DMS53 treated with DMSO at 0.1 percent for 48 hours (cell line): Measurements from ENCODE around the gene UGT1A9.
"Not testable (repeated sequence)": the region's sequence is repeated elsewhere in the genome, so short reads cannot be mapped to it uniquely, and the experiment has no call there.

Experiments
- DNase-seq: peaks from one replicate; lab custom pipeline; 2025; ENCODE audit not compliant: unreplicated experiment; lab: John Stamatoyannopoulos, UW

UGT1A9 gene

GRCh38 chr2:233680361-233681045, 8.8 kb downstream of the UGT1A9 start:
- no peak for DNase-seq

- no peak for DNase-seq
Measured at GRCh38 chr2:233681521-233682099, 9.9 kb downstream of the UGT1A9 start, which contains the start of gene UGT1A7. Gene UGT1A7, plus strand, starts transcription at chr2:233681901. Its CDS starts 37 bp downstream, at chr2:233681938.

DNA sequence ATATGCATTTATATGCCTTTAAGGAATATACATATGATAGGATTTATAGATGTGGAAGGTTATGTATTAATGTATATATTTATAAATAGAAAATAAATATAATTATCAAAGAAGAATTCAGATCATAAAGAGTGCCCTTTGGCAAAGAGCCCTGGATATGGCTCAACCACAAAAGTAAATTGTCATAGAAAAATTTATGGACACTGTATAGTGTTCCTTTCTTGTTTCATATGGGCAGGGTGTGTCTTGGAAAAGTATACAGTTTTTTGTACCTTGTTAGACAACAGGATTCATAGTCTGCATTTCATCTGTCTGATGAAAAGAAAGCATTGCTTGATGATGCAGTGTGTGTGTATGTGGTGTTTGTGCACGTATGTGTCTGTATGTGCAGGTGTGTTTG, 12.9 kb downstream of the UGT1A9 start:
- no peak for DNase-seq

GRCh38 chr2:233686928-233687327, 15.2 kb downstream of the UGT1A9 start:
- no peak for DNase-seq

- peak; percentile 25 for DNase-seq
Measured at GRCh38 chr2:233688341-233688740, 16.6 kb downstream of the UGT1A9 start.

DNA sequence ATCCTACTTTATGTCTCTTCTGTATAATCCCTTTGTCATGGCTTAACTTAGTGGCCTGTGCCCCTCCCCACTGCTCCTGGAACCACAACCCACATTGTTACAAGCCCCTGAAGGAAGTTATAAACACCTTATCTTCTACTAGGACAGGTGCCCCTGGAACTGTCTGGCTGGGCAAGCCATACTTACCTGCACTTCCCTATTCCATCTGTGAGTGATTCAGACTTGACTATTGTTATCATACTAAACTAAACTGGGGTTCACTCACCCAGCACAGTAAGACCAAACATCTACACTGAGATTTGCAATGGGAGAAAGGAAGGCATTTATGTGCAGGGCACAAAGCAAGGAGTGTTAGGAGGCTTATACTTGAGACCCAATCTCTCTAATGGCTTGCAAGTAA, 17.3 kb downstream of the UGT1A9 start:
- DNase-seq = no peak

GRCh38 chr2:233689501-233689900, 17.8 kb downstream of the UGT1A9 start:
- DNase-seq = no peak

- no peak for DNase-seq
Measured at GRCh38 chr2:233690444-233690843, 18.7 kb downstream of the UGT1A9 start.

DNA sequence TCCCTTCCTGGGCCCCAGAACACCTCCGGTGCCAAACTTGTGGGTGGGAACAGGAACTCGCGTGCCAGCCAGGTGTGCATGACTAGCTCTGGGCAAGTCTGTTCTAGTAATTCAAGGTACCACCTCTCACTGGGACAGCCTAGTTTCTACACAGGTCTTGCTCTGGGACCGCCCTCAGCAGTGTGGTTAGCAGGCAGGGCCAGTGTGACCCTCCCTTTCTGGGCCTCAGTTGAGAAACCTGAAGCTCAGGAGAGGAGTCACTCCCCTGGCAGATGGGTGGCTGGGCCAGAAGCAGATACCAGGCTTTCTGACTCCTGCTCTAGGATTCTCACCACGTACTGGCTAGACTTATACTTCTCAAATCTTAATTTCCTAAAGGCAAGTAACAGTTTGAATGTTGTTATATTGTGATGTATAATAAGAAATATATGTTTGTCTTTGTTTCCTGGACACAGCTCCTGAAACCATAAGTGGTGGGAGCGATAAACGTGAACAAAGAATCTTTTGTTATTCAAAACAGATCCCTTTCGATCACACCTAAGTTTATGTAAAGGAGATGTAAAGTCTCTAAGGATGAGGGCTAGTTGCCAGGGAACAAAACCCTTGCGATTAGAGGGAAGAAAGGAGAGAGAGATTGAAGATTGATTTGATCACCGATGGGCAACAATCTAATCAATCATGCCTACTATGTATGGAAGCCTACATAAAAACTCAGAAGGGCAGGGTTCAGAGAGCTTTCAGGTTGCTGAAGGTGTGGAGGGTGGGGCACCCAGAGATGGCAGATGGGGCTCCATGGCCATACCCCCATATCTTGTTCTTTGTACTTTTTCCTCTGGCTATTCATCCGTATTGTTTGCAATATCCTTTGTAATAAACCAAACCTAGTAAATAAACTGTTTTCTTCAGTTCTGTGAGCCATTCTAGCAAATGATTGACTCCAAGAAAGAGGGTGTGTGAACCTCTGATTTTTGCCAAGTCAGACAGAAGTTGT, 20.0 kb downstream of the UGT1A9 start:
- DNase-seq = no peak

DNA sequence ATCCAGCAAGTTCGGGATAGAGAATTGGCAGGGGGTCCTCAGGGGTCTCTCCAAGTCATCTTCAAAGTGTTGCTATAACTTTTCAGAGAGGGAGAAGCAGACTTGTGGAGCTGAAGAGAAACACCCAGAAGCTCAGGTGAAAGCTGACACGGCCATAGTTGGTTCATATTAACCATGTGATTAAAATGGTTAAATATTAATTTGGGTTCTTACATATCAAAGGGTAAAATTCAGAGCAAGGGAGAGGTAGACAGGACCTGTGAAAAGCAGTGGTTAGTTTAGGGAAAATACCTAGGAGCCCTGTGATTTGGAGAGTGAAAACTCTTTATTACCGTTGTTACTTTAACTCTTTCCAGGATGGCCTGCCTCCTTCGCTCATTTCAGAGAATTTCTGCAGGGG, 20.9 kb downstream of the UGT1A9 start, which contains the start of gene UGT1A6:
Gene UGT1A6, plus strand, starts transcription at position 243 of the 400 bp plus-strand sequence. Its CDS starts 115 bp downstream, at position 358.
- DNase-seq = no peak

DNA sequence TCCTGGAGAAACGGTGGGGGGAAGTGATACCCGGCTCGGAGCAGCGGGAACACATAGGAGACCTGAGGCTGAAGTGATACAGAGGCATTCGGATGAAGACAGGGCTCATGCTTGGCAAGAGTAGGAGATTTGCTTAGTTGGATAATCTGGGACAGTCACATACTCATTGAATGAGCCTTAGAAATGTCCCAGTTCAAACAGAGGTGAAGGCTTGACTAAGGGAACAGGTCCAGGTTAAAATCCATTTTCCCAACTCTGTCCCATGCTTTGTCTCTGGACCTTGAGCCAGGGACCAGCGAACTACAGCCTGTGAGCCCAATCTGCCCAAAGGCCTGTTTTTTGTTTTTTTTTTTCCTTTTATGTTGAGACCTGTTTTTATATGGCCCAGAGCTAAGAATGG, 22.3 kb downstream of the UGT1A9 start:
- no peak for DNase-seq

DNA sequence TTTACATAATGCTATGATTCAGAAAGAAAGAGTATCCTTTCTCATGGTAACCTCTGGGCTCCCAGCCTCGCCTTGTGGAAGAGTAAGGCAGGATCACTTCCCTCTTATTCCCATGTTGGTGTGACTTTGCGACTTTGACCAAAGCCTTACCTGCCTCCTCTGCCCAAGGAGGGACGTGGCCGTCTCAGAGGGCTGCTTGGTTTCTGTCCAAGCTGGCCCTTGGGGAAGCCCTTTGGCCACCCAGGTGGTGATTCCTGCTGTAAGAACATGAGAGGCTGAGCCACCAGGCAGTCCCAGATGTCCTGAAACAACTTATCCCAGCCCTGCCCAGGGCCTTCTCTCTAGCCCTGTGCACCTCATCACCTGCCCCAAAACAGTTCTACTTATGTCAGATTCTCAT, 27.0 kb downstream of the UGT1A9 start:
- DNase-seq = no peak

DNA sequence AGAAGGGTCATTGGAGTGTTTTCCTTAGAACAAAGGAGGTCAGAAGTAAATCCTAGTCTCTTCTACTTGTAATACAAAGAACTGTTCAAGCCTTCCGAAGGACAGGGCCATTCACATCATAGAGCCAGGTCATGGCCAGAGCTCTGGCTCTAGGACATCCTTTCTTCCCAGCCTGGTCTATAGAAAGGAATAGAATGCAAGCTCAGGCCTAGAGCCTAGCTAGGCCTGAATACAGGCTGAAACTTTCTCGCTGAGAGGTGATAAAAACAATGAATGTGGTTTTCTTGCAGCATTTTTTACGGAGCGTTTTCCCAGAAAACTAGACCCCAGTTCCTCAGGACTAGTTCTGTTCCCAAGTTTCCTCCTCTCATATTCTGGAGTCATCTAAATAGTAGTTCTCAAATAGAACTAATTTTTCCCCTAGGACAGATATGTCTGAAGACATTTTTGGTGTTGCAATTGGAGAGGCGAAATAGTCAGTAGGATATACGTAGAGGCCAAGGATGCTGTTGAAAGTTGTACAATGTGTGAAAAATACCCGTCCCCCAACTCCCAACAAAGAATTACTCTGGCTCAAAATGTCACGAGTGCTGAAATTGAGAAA, 27.8 kb downstream of the UGT1A9 start:
- no peak for DNase-seq

- no peak for DNase-seq
Measured at GRCh38 chr2:233700028-233700635, 28.4 kb downstream of the UGT1A9 start.

DNA sequence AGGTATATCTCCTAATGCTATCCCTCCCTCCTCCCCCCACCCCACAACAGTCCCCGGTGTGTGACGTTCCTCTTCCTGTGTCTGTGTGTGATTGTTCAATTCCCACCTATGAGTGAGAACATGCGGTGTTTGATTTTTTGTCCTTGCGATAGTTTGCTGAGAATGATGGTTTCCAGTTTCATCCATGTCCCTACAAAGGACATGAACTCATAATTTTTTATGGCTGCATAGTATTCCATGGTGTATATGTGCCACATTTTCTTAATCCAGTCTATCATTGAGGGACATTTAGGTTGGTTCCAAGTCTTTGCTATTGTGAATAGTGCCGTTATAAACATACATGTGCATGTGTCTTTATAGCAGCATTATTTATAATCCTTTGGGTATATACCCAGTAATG, 29.1 kb downstream of the UGT1A9 start:
- not testable (repeated sequence) for DNase-seq

DNA sequence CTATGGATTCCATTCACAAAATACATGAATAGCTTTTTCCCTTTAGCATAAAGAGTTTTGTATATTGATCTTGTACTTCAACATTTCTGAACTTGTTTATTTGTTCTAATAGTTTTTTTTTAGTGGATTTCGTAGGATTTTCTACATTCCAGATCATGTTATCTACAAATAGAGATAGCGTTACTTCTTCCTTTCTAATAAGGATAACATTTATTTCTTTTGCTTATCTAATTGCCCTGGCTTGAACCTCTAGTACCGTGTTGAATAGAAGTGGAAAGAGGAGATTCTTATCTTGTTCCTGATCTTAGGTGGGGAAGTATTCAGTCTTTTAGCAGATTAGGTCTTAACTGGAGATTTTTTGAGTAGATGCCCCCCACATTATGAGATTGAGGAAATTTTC, 30.5 kb downstream of the UGT1A9 start:
- DNase-seq = no peak

DNA sequence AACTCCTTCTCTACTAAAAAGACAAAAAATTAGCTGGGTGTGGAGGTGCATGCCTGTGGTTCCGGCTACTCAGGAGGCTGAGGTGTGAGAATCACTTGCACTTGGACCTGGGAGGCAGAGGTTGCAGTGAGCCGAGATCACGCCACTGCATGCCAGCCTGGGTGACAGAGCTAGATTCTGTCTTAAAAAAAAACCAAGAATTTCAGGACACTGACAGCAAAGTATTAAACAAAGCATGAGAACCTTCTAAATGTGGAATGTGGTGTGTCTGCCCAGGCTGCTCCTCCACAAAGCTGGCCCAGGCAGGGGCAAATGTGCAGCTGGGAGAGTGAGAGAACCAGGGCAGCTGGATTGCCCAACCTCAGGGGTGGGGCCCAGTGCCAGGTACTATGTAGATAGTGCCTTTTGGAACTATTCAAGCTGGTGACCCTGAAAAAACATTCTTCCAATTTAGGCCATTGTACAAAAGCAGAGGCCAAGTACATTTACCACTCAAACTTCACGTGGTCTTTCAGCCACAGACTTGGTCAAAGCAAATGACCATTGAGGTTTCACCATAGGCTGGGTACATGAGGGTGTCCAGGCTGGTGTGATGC, 34.3 kb downstream of the UGT1A9 start:
- DNase-seq = no peak

DNA sequence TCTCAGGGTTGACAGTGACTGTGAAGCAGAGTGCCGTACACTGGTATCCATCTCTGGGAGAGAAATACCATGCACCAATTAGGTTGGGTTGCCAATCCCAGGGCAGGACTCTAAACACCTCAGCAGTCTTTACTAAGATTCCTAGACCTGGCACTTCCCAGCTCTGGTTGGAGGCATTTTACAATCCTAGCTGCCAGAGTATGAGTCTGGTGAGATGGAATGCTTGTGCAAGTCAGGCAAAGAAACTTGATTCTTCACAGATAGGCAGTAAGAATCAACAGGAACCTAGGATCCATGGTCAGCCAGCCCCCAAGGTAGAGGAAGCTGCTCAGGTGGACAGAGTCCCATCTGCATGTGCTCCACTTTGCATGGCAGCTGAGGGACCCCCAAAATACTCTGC, 35.0 kb downstream of the UGT1A9 start:
- no peak for DNase-seq

DNA sequence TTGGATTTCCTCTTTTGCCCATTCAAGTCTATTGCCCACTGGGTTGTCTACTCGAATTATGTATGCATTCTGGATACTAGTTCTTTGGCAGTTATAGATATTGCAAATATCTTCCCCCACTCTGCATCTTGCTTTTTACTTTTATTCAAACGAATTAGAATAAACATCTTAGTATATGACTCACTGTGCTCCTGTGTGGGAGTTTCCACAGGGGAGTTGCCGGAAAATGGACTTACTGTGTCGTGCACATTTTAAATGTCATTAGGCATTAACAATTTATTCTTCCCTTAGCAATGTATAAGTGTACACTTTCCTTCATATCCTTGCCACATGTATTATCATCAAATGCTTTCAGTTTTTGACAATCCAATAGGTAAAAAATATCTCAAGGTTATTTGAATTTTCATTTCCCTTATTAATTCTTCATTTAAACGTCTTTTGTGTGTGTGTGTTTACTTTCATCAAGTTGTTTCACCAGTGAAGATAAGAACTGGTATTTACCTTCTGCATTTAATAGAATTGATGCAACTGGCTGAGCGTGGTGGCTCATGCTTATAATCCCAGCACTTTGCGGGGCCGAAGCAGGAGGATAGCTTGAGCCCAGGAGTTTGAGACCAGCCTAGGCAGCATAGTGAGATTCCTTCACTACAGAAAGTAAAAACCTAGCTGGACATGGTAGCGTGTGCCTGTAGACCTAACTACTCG, 36.4 kb downstream of the UGT1A9 start:
- DNase-seq = no peak

- DNase-seq = no peak
Measured at GRCh38 chr2:233708942-233709341, 37.2 kb downstream of the UGT1A9 start.
